DND-41 (cell line): ENCODE data around the gene ADARB2.
A peak's percentile ranks its signal among the peaks of the same experiment; 100 is the strongest.

Source experiments
- ATAC-seq: fragments of 200-7000 bp; cut with Tn5 transposase; 3 replicates; pipeline ENCODE4 v1.9.1; 2021; ENCODE audit warnings: low read depth; ENCODE audit not compliant: insufficient read depth
- DNase-seq: peaks from one replicate; pipeline ENCODE4 v3.0.0-alpha.2; 2020
- H2AFZ ChIP-seq: 2 replicates; pipeline ENCODE4 v1.6.0; 2012; ENCODE audit warnings: low read depth, low read length
- H3K27ac ChIP-seq: 2 replicates; pipeline ENCODE4 v1.5.1; 2012; ENCODE audit warnings: low read length, inconsistent platforms
- H3K27me3 ChIP-seq: fragments of 200-600 bp; sonication (generic); 2 replicates; pipeline ENCODE4 v1.6.0; 2012; ENCODE audit warnings: low read length, mild to moderate bottlenecking, inconsistent platforms; ENCODE audit not compliant: insufficient read depth, poor library complexity
- H3K36me3 ChIP-seq: 2 replicates; pipeline ENCODE4 v1.5.1; 2012; ENCODE audit warnings: low read length, inconsistent platforms; ENCODE audit not compliant: insufficient read depth
- H3K4me1 ChIP-seq: 2 replicates; pipeline ENCODE4 v1.5.1; 2012; ENCODE audit warnings: mild to moderate bottlenecking, low read length; ENCODE audit not compliant: insufficient read depth
- H3K4me2 ChIP-seq: 2 replicates; pipeline ENCODE4 v1.6.0; 2012; ENCODE audit warnings: mild to moderate bottlenecking, moderate library complexity, low read length, inconsistent platforms; ENCODE audit not compliant: insufficient read depth
- H3K4me3 ChIP-seq, 2 experiments: fragments of 200-600 bp in 1 of 2; shearing (Covaris generic) in 1 of 2; 2 replicates each; pipeline ENCODE4 v1.5.1; 2012 to 2016; ENCODE audit warnings: inconsistent platforms in 2 of 2, low read length in 2 of 2, mild to moderate bottlenecking in 2 of 2, low read depth in 1 of 2, moderate library complexity in 1 of 2
- H3K79me2 ChIP-seq: 2 replicates; pipeline ENCODE4 v1.6.0; 2012; ENCODE audit warnings: low read length, inconsistent platforms; ENCODE audit not compliant: insufficient read depth
- H3K9ac ChIP-seq: 2 replicates; pipeline ENCODE4 v1.6.0; 2012; ENCODE audit warnings: low read depth, mild to moderate bottlenecking, inconsistent platforms, low read length, moderate library complexity
- H3K9me3 ChIP-seq: 2 replicates; pipeline ENCODE4 v1.5.1; 2012; ENCODE audit warnings: low read length, moderate library complexity, mild to moderate bottlenecking, inconsistent platforms; ENCODE audit not compliant: insufficient read depth, severe bottlenecking
- H4K20me1 ChIP-seq: 2 replicates; pipeline ENCODE4 v1.6.0; 2012; ENCODE audit warnings: low read length; ENCODE audit not compliant: insufficient read depth
- CTCF ChIP-seq: IDR thresholded peaks from 2 replicates; pipeline ENCODE4 v1.5.1; 2012; ENCODE audit warnings: borderline replicate concordance, low read length, moderate library complexity, mild to moderate bottlenecking; ENCODE audit not compliant: poor library complexity, severe bottlenecking; ENCODE audit errors: extremely low read depth
- EZH2 ChIP-seq: IDR thresholded peaks from 3 replicates; pipeline ENCODE4 v1.6.1; 2012; ENCODE audit warnings: borderline replicate concordance, low read depth, mild to moderate bottlenecking, moderate library complexity, low read length, inconsistent platforms; ENCODE audit not compliant: severe bottlenecking

Gene ADARB2

GRCh38 chr10:1492641-1493040, 244.7 kb downstream of the ADARB2 start:
- TF ChIP-seq EZH2 = no peak
- TF ChIP-seq CTCF = no peak
- Histone ChIP-seq H2AFZ (no peak overlapping the region), H4K20me1 (no peaks in the 10 kb centered on the region), H3K27me3 (no peaks in the 10 kb centered on the region), H3K9ac (no peak overlapping the region), H3K9me3 (no peaks in the 10 kb centered on the region), H3K27ac (no peak overlapping the region; the same call in 1 of the 2 replicates), H3K36me3 (no peaks in the 10 kb centered on the region), H3K4me3 (no peak overlapping the region), H3K79me2 (no peaks in the 10 kb centered on the region), H3K4me2 (no peak overlapping the region), H3K4me1 (peaks cover 42% of the 10 kb centered on the region)
- DNase-seq = no peak
- no peak for ATAC-seq

- H3K9me3 ChIP-seq = no peaks in the 10 kb centered on the region
- H3K9ac ChIP-seq = no peak overlapping the region
- DNase-seq (no peak), ATAC-seq (no peak)
- no peaks in the 10 kb centered on the region for H3K36me3 ChIP-seq
- no peak overlapping the region for H3K4me2 ChIP-seq
- no peaks in the 10 kb centered on the region for H3K79me2 ChIP-seq
- H3K27ac ChIP-seq = no peak overlapping the region; the same call in 1 of the 2 replicates
- no peak overlapping the region for H3K4me3 ChIP-seq
- H2AFZ ChIP-seq = no peak overlapping the region
- no peak for TF ChIP-seq CTCF
- TF ChIP-seq EZH2 = no peak
- H3K27me3 ChIP-seq = no peaks in the 10 kb centered on the region
- H4K20me1 ChIP-seq = no peaks in the 10 kb centered on the region
- peaks cover 49% of the 10 kb centered on the region for H3K4me1 ChIP-seq
These were observed 245.4 kb downstream of the ADARB2 start for GRCh38 chr10:1491901-1492300.

- Histone ChIP-seq H3K27me3 (no peaks in the 10 kb centered on the region), H3K9me3 (no peaks in the 10 kb centered on the region), H3K9ac (peak overlapping the region; percentile 55), H3K4me1 (peaks cover 59% of the 10 kb centered on the region), H3K36me3 (no peaks in the 10 kb centered on the region), H3K79me2 (no peaks in the 10 kb centered on the region), H2AFZ (peak overlapping the region; percentile 1; the same call in 1 of the 2 replicates), H3K27ac (peak overlapping the region; percentile 93), H3K4me3 (peak overlapping the region in 1 of 2 experiments; percentile 34; a peak in 1 of 4 replicates), H3K4me2 (peak overlapping the region; percentile 56), H4K20me1 (no peaks in the 10 kb centered on the region)
- TF ChIP-seq CTCF (no peak), EZH2 (no peak)
- ATAC-seq = peak; percentile 22
- DNase-seq = peak; percentile 32
These were observed 247.5 kb downstream of the ADARB2 start for GRCh38 chr10:1489801-1490200.
